Ishikawa (cell line): ENCODE data around the gene PCBP3.

ENCODE experiments used
- CEBPB ChIP-seq: IDR thresholded peaks from 2 replicates; pipeline ENCODE4 v1.6.1; 2012
- EGR1 ChIP-seq: IDR thresholded peaks from 2 replicates; pipeline ENCODE4 v1.6.1; 2012
- REST ChIP-seq: IDR thresholded peaks from 2 replicates; pipeline ENCODE4 v1.6.1; 2012; ENCODE audit warnings: low read depth, mild to moderate bottlenecking

GRCh38 chr21:45942755-45943629 is 299.5 kb downstream of the PCBP3 start:
- TF ChIP-seq EGR1 (no peak), REST (no peak), CEBPB (no peak)
